Endodermal cell (in vitro differentiated cells): ENCODE data around the gene CGREF1. TPM values are rescaled to one million over a fixed set of nuclear protein-coding genes. Genes with fewer than 3 reads are reported as not detected.

Experiments used
- DNase-seq: peaks from one replicate; pipeline ENCODE4 v3.0.0-alpha.2; 2017
- H3K27ac ChIP-seq: 2 replicates; pipeline ENCODE4 v1.5.1; 2013; ENCODE audit warnings: mild to moderate bottlenecking, low read depth, low read length, moderate library complexity
- H3K27me3 ChIP-seq: 2 replicates; pipeline ENCODE4 v1.6.1; 2013; ENCODE audit warnings: mild to moderate bottlenecking, low read length, moderate library complexity; ENCODE audit not compliant: insufficient read depth, control insufficient read depth, poor library complexity, severe bottlenecking
- H3K36me3 ChIP-seq: 2 replicates; pipeline ENCODE4 v1.7.0; 2013; ENCODE audit warnings: mild to moderate bottlenecking, low read length, moderate library complexity; ENCODE audit not compliant: control insufficient read depth, insufficient read depth
- H3K4me1 ChIP-seq: one replicate; pipeline ENCODE4 v1.7.0; 2013; ENCODE audit warnings: low read length; ENCODE audit not compliant: control insufficient read depth, insufficient read depth
- H3K4me3 ChIP-seq: 2 replicates; pipeline ENCODE4 v1.5.1; 2013; ENCODE audit warnings: mild to moderate bottlenecking, low read length, moderate library complexity
- H3K9ac ChIP-seq: 2 replicates; pipeline ENCODE4 v1.6.1; 2013; ENCODE audit warnings: mild to moderate bottlenecking, low read length, moderate library complexity; ENCODE audit not compliant: poor library complexity, severe bottlenecking; ENCODE audit errors: extremely low read depth
- H3K9me3 ChIP-seq: 2 replicates; pipeline ENCODE4 v1.6.1; 2013; ENCODE audit warnings: mild to moderate bottlenecking, low read length, moderate library complexity; ENCODE audit not compliant: control insufficient read depth
- H3K27ac Mint-ChIP-seq: 2 replicates; pipeline ENCODE4 v1.8.0; 2020; ENCODE audit warnings: mixed read lengths
- H3K27me3 Mint-ChIP-seq: 2 replicates; pipeline ENCODE4 v1.8.0; 2021; ENCODE audit warnings: mild to moderate bottlenecking, mixed read lengths; ENCODE audit not compliant: insufficient read depth
- H3K36me3 Mint-ChIP-seq: 2 replicates; pipeline ENCODE4 v1.8.0; 2020; ENCODE audit warnings: low read depth, mixed read lengths
- H3K4me1 Mint-ChIP-seq: 2 replicates; pipeline ENCODE4 v1.8.0; 2020; ENCODE audit warnings: mixed read lengths
- H3K4me3 Mint-ChIP-seq: 2 replicates; pipeline ENCODE4 v1.8.0; 2020; ENCODE audit warnings: mild to moderate bottlenecking, moderate library complexity, mixed read lengths
- H3K9me3 Mint-ChIP-seq: 2 replicates; pipeline ENCODE4 v1.8.0; 2020; ENCODE audit warnings: mild to moderate bottlenecking, mixed read lengths
- CTCF ChIP-seq: fragments of 200-600 bp; sonication (generic); conservative IDR thresholded peaks from 2 replicates; pipeline ENCODE4 v1.5.0; 2021; ENCODE audit warnings: antibody characterized with exemption, mild to moderate bottlenecking
- WGBS, 2 experiments: methylation state at CpG; one replicate each; pipeline versions ENCODE4 v1.1.5 to v1.1.7; 2013; ENCODE audit warnings: missing lambda C conversion rate in 2 of 2, mixed read lengths in 1 of 2; ENCODE audit not compliant: insufficient coverage in 1 of 2, insufficient read length in 1 of 2; 5-methylcytosine and 5-hydroxymethylcytosine counted together
- total RNA-seq, 2 donors: library from RNA; stranded (reverse); fragmentation: NEBNext Ultra II Directional in 1 of 2; extraction: Animal tissue kit (Norgen Biotek cat#: 25700) in 1 of 2; gene quantifications; 2 replicates in 1 of 2; 3 replicates in 1 of 2; pipeline ENCODE4 v1.2.1, GENCODE V29; 2021

The CGREF1 gene
- total RNA-seq, 2 donors from 2014 or later = 0.20 to 0.33 TPM

DNA sequence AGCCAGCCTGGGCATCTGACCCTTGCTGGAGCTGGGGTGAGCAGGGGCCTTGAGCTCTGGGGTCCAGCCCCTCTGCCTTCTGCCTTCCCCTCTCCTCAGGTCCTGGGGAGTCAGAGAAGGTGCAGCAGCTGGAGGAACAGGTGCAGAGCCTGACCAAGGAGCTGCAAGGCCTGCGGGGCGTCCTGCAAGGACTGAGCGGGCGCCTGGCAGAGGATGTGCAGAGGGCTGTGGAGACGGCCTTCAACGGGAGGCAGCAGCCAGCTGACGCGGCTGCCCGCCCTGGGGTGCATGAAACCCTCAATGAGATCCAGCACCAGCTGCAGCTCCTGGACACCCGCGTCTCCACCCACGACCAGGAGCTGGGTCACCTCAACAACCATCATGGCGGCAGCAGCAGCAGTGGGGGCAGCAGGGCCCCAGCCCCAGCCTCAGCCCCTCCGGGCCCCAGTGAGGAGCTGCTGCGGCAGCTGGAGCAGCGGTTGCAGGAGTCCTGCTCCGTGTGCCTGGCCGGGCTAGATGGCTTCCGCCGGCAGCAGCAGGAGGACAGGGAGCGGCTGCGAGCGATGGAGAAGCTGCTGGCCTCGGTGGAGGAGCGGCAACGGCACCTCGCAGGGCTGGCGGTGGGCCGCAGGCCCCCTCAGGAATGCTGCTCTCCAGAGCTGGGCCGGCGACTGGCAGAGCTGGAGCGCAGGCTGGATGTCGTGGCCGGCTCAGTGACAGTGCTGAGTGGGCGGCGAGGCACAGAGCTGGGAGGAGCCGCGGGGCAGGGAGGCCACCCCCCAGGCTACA lies 36.8 kb downstream of the CGREF1 start:
- Histone ChIP-seq H3K4me1 (no peaks in the 10 kb centered on the region), H3K9ac (no peak overlapping the region), H3K36me3 (no peaks in the 10 kb centered on the region), H3K4me3 (no peak overlapping the region), H3K27ac (no peak overlapping the region), H3K9me3 (no peaks in the 10 kb centered on the region), H3K27me3 (peaks cover 6% of the 10 kb centered on the region)
- TF ChIP-seq CTCF = no peak
- peaks cover 13% of the 10 kb centered on the region for H3K27me3 Mint-ChIP-seq
- no peak overlapping the region for H3K4me3 Mint-ChIP-seq
- H3K36me3 Mint-ChIP-seq = no peaks in the 10 kb centered on the region
- no peak for DNase-seq
- H3K4me1 Mint-ChIP-seq = peaks cover 14% of the 10 kb centered on the region
- H3K9me3 Mint-ChIP-seq = no peaks in the 10 kb centered on the region
- no peak overlapping the region for H3K27ac Mint-ChIP-seq
- 94 to 97% methylated on average over 36 to 38 of the region's 38 CpGs for WGBS, 2 experiments

DNA sequence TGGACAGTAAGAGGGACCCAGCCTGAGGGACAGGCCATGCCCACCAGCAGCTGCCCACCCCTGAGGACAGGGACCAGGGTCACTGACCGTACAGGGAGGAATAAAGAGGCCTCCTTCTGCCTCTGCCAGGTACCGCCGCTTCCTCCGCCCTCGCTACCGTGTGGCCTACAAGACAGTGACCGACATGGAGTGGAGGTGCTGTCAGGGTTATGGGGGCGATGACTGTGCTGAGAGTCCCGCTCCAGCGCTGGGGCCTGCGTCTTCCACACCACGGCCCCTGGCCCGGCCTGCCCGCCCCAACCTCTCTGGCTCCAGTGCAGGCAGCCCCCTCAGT lies 38.4 kb downstream of the CGREF1 start:
- Histone ChIP-seq H3K9ac (no peak overlapping the region), H3K9me3 (no peaks in the 10 kb centered on the region), H3K4me1 (no peaks in the 10 kb centered on the region), H3K36me3 (no peaks in the 10 kb centered on the region), H3K27ac (no peak overlapping the region), H3K4me3 (no peak overlapping the region), H3K27me3 (no peaks in the 10 kb centered on the region)
- Mint-ChIP-seq H3K27ac (no peak overlapping the region), H3K36me3 (no peaks in the 10 kb centered on the region), H3K9me3 (no peaks in the 10 kb centered on the region), H3K4me3 (no peak overlapping the region), H3K27me3 (peaks cover 11% of the 10 kb centered on the region), H3K4me1 (peaks cover 14% of the 10 kb centered on the region)
- no peak for DNase-seq
- no peak for TF ChIP-seq CTCF
- 95 to 98% methylated on average over 7 to 14 of the region's 14 CpGs for WGBS, 2 experiments

- Histone ChIP-seq H3K4me1 (no peaks in the 10 kb centered on the region), H3K27ac (no peak overlapping the region), H3K9me3 (no peaks in the 10 kb centered on the region), H3K36me3 (no peaks in the 10 kb centered on the region), H3K9ac (no peak overlapping the region), H3K27me3 (no peaks in the 10 kb centered on the region), H3K4me3 (no peak overlapping the region)
- Mint-ChIP-seq H3K36me3 (no peaks in the 10 kb centered on the region), H3K27ac (peak overlapping the region; percentile 13), H3K9me3 (no peaks in the 10 kb centered on the region), H3K4me3 (no peak overlapping the region), H3K4me1 (peaks cover 10% of the 10 kb centered on the region), H3K27me3 (peaks cover 7% of the 10 kb centered on the region)
- no peak for TF ChIP-seq CTCF
- 96 to 100% methylated on average over 7 of the region's 7 CpGs for WGBS, 2 experiments
- DNase-seq = no peak
These were observed 38.8 kb downstream of the CGREF1 start for GRCh38 chr2:27080140-27080469.
